HUDEP-2 (cell line): ENCODE measurements around the gene KDM4B.

Experiments used
- DNase-seq, 76 experiments: peaks; one replicate each; lab custom pipeline; 2025; ENCODE audit not compliant: unreplicated experiment in 76 of 76; lab: John Stamatoyannopoulos, UW

KDM4B gene

GRCh38 chr19:5099701-5100221, 130.8 kb downstream of the KDM4B start:
- DNase-seq, result no peak

- DNase-seq, result no peak
Observed at GRCh38 chr19:5101871-5102270, 133.0 kb downstream of the KDM4B start.

GRCh38 chr19:5102520-5102919, 133.6 kb downstream of the KDM4B start:
- no peak for DNase-seq

- DNase-seq, result no peak
Observed at GRCh38 chr19:5103061-5103701, 134.3 kb downstream of the KDM4B start.

GRCh38 chr19:5103812-5104410, 135.0 kb downstream of the KDM4B start:
- no peak for DNase-seq

- DNase-seq, result no peak
Observed at GRCh38 chr19:5104871-5105351, 136.0 kb downstream of the KDM4B start.

- DNase-seq, result no peak
Observed at GRCh38 chr19:5106191-5106726, 137.3 kb downstream of the KDM4B start.

GRCh38 chr19:5106971-5107370, 138.1 kb downstream of the KDM4B start:
- DNase-seq, result no peak

GRCh38 chr19:5107432-5108122, 138.7 kb downstream of the KDM4B start:
- no peak for DNase-seq

- no peak for DNase-seq
Observed at GRCh38 chr19:5108123-5108596, 139.2 kb downstream of the KDM4B start.

GRCh38 chr19:5108866-5109265, 140.0 kb downstream of the KDM4B start:
- no peak for DNase-seq

GRCh38 chr19:5109560-5109959, 140.6 kb downstream of the KDM4B start:
- no peak for DNase-seq

GRCh38 chr19:5110546-5110945, 141.6 kb downstream of the KDM4B start:
- DNase-seq, result no peak

- DNase-seq, result no peak
Observed at GRCh38 chr19:5111051-5111450, 142.1 kb downstream of the KDM4B start.

GRCh38 chr19:5112175-5112574, 143.3 kb downstream of the KDM4B start:
- no peak for DNase-seq

GRCh38 chr19:5112681-5113575, 144.0 kb downstream of the KDM4B start:
- no peak for DNase-seq

- DNase-seq, result no peak
Observed at GRCh38 chr19:5113633-5114586, 145.0 kb downstream of the KDM4B start.

GRCh38 chr19:5114727-5115126, 145.8 kb downstream of the KDM4B start:
- DNase-seq, result no peak

- no peak for DNase-seq
Observed at GRCh38 chr19:5115351-5115750, 146.4 kb downstream of the KDM4B start.
